Activated effector memory CD4-positive, alpha-beta T cell treated with Interleukin-2 at 50 U/mL for 16 hours (primary cell): ENCODE data around the gene UBE2E3.
"Not testable (repeated sequence)": the region's sequence is repeated elsewhere in the genome, so short reads cannot be mapped to it uniquely, and the experiment has no call there.

Experiments used
- DNase-seq: peaks from one replicate; pipeline ENCODE4 v3.0.0-alpha.2; 2020

Gene UBE2E3

GRCh38 chr2:181037922-181038321 lies 57.5 kb downstream of the UBE2E3 start:
- no peak for DNase-seq

- no peak for DNase-seq
Measured at GRCh38 chr2:181038796-181039195, 58.4 kb downstream of the UBE2E3 start.

GRCh38 chr2:181040839-181041238 lies 60.4 kb downstream of the UBE2E3 start:
- not testable (repeated sequence) for DNase-seq

- no peak for DNase-seq
Measured at GRCh38 chr2:181041661-181042060, 61.3 kb downstream of the UBE2E3 start.

- no peak for DNase-seq
Measured at GRCh38 chr2:181042706-181043105, 62.3 kb downstream of the UBE2E3 start.

- DNase-seq = no peak
Measured at GRCh38 chr2:181046833-181047232, 66.4 kb downstream of the UBE2E3 start.

GRCh38 chr2:181047829-181048228 lies 67.4 kb downstream of the UBE2E3 start:
- DNase-seq = no peak

GRCh38 chr2:181051861-181052522 lies 71.6 kb downstream of the UBE2E3 start:
- no peak for DNase-seq

GRCh38 chr2:181052523-181052891 lies 72.1 kb downstream of the UBE2E3 start:
- no peak for DNase-seq

- DNase-seq = no peak
Measured at GRCh38 chr2:181054256-181054655, 73.9 kb downstream of the UBE2E3 start.

- no peak for DNase-seq
Measured at GRCh38 chr2:181054843-181055242, 74.4 kb downstream of the UBE2E3 start.

- DNase-seq = no peak
Measured at GRCh38 chr2:181058378-181059269, 78.2 kb downstream of the UBE2E3 start.

GRCh38 chr2:181063696-181064095 lies 83.3 kb downstream of the UBE2E3 start:
- no peak for DNase-seq

- no peak for DNase-seq
Measured at GRCh38 chr2:181065458-181065857, 85.1 kb downstream of the UBE2E3 start.

GRCh38 chr2:181066333-181066732 lies 85.9 kb downstream of the UBE2E3 start:
- no peak for DNase-seq

- DNase-seq = no peak
Measured at GRCh38 chr2:181070119-181070835, 89.9 kb downstream of the UBE2E3 start.

GRCh38 chr2:181070836-181071200 lies 90.4 kb downstream of the UBE2E3 start:
- DNase-seq = no peak

- DNase-seq = no peak
Measured at GRCh38 chr2:181072486-181073235, 92.3 kb downstream of the UBE2E3 start.

GRCh38 chr2:181073896-181074295 lies 93.5 kb downstream of the UBE2E3 start:
- DNase-seq = no peak

- DNase-seq = no peak
Measured at GRCh38 chr2:181074457-181074856, 94.1 kb downstream of the UBE2E3 start.

- DNase-seq = no peak
Measured at GRCh38 chr2:181076658-181077057, 96.3 kb downstream of the UBE2E3 start.

GRCh38 chr2:181077128-181077709 lies 96.8 kb downstream of the UBE2E3 start:
- no peak for DNase-seq

GRCh38 chr2:181083140-181083539 lies 102.7 kb downstream of the UBE2E3 start:
- DNase-seq = no peak
